Placental pericyte (primary cell): ENCODE measurements around the gene HBS1L. TPM values are rescaled to one million over a fixed set of nuclear protein-coding genes. Genes with fewer than 3 reads are reported as not detected.

Experiments
- total RNA-seq: library from RNA; depleted of rRNA; stranded (reverse); fragments of >200 nt; gene quantifications from 2 replicates; pipeline ENCODE4 v1.2.3, GENCODE V29; 2012

Gene HBS1L
- total RNA-seq: 75.5 and 124 TPM in 2 replicates

DNA sequence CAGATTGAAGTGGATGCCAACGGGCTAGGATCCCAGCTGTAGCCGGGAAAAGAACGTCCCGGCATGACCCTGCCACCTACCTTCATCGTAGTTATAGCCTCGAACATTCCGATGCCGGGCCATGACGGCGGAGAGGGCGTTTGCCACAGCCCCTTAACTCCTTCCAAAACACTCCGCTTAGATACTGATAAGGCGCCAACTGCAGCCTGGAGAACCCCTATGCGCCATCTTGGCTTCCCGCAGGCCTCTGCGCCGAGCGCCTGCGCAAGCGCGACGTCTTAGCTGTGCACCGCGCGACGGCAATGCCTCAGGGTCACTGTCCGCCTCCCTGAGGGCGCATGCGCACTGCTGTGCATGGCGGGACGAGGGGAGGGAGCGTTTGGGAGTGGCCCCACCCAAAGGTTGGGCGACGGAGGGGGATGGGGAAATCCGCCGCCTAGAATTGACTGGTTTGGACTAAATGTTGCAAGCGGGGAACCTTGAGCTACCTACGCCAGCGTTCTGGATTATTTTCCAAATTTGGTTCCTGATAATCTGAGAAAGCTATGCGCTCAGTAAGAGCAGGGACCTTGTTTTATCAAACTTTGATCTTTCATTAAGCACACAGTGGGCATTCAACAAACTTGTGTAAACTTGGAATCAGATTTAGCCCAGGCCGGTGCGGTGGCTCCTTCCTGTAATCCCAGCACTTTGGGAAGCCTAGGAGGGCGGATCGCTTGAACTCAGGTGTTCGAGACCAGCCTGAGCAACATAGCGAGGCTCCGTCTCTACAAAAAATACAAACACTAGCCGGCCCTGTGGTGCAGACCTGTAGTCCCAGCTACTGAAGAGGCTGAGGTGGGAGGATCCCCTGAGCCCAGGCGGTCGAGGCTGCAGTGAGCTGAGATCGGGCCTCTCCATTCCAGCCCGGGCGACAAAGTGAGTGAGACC is at the start of gene HBS1L:
HBS1L (minus strand) TSS at position 254 of the 930 bp plus-strand sequence; CDS start at position 123, 131 bp downstream.

DNA sequence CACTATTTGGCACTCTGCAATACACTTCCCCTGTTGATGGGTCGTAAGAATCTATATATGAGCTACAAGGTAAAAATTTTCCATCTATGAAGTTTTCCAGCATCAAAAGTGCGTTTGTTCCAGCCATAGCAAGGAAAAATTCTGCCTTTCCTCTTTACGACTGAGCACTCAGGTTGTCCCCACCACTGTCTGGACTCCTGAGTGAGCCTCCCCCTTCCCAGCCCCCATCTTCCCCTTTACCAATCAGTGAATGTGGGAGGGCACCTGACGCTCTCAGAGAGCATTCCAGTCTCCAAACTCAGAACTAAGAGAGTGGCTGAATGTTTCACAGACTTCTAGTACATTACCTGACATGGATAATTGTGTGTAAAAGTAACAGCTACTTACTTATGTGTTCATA is 104.7 kb downstream of the HBS1L start, which contains the start of gene ALDH8A1:
ALDH8A1 (minus strand) TSS at position 175 of the 400 bp plus-strand sequence; CDS start at position 127, 48 bp downstream.

Other genes with a start within 250 kb of the HBS1L start
- 0.22 and 0.72 TPM in 2 replicates for gene ALDH8A1, start 104.7 kb downstream of the HBS1L start, total RNA-seq
- 0.43 TPM in 1 of 2 replicates, not detected in the other for gene MYB, start 126.5 kb upstream of the HBS1L start, total RNA-seq